ENCODE data around the gene CFAP61. TPM values are rescaled to one million over a fixed set of nuclear protein-coding genes. Genes with fewer than 3 reads are reported as not detected.

Gene CFAP61
- total and polyA plus RNA-seq, 12 donors: 0.53 to 3.6 (median 1.1) TPM; not detected in 3

GRCh38 chr20:20359628-20360027 is 307.3 kb downstream of the CFAP61 start:
- Histone ChIP-seq H3K27me3 (peaks cover 23% of the 10 kb centered on the region), H3K4me1 (replicated peaks in 1 of 2) (peaks cover 0 to 7% of the 10 kb centered on the region in 2 donors), H3K9me3 (replicated peaks in 1 of 3) (no peaks in the 10 kb centered on the region), H3K4me3 (no peak overlapping the region), H3K36me3 (replicated peaks in 1 of 2) (no peaks in the 10 kb centered on the region), H3K27ac (peak overlapping the region in 1 of 5 donors; percentile 23)
- WGBS, 4 donors: 63 to 74% (median 71%) methylated on average over 6 of the region's 6 CpGs
- no peak for TF ChIP-seq POLR2A (IDR thresholded peaks at IDR 0.05)
- TF ChIP-seq, protein P1, sequence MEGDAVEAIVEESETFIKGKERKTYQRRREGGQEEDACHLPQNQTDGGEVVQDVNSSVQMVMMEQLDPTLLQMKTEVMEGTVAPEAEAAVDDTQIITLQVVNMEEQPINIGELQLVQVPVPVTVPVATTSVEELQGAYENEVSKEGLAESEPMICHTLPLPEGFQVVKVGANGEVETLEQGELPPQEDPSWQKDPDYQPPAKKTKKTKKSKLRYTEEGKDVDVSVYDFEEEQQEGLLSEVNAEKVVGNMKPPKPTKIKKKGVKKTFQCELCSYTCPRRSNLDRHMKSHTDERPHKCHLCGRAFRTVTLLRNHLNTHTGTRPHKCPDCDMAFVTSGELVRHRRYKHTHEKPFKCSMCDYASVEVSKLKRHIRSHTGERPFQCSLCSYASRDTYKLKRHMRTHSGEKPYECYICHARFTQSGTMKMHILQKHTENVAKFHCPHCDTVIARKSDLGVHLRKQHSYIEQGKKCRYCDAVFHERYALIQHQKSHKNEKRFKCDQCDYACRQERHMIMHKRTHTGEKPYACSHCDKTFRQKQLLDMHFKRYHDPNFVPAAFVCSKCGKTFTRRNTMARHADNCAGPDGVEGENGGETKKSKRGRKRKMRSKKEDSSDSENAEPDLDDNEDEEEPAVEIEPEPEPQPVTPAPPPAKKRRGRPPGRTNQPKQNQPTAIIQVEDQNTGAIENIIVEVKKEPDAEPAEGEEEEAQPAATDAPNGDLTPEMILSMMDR (IDR thresholded peaks at IDR 0.05): no peak
- no peak for DNase-seq
- intact Hi-C loops (cut with DNase I): loop anchor here (10.0 kb wide), 2 partner anchors 215 to 235 kb away; no protein-coding TSS in a partner anchor

DNA sequence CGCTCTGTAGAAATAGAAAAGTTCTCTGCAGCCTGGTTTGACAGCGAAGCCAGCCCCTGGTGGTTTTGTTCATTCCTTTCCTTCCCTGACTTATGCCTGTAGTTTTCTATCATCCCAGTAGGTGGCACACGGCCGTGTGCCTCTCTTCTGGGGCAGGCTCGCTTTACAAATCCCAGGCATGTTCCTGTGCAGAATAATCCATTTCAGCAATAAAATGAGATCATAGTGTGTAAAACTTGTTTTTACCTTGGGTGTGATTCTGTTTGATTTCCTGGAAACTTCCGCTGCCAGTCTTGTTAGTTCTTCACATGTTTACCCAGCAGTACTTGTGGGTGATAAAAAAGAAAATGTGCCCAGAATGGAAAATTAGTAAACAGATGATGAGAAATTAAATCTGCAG is 308.1 kb downstream of the CFAP61 start:
- Histone ChIP-seq H3K27ac (no peak overlapping the region), H3K36me3 (replicated peaks in 1 of 2) (no peaks in the 10 kb centered on the region), H3K4me1 (replicated peaks in 1 of 2) (peaks cover 0 to 7% of the 10 kb centered on the region in 2 donors), H3K9me3 (replicated peaks in 1 of 3) (no peaks in the 10 kb centered on the region), H3K27me3 (peaks cover 31% of the 10 kb centered on the region), H3K4me3 (no peak overlapping the region)
- intact Hi-C loops (cut with DNase I): loop anchor here (10.0 kb wide), 2 partner anchors 214 to 234 kb away; no protein-coding TSS in a partner anchor
- TF ChIP-seq POLR2A (IDR thresholded peaks at IDR 0.05): no peak
- TF ChIP-seq, protein P1 (IDR thresholded peaks at IDR 0.05): peak; percentile 66 to 86 (median 76)
- DNase-seq: peak; percentile 32 to 78 (median 50)
- 0 to 3% (median 3%) methylated on average over 6 of the region's 6 CpGs for WGBS, 4 donors

GRCh38 chr20:20362774-20363433 is 310.6 kb downstream of the CFAP61 start:
- no peaks in the 10 kb centered on the region for H3K9me3 ChIP-seq (replicated peaks in 1 of 3)
- TF ChIP-seq POLR2A (IDR thresholded peaks at IDR 0.05): no peak
- TF ChIP-seq, protein P1 (IDR thresholded peaks at IDR 0.05): no peak
- H3K4me3 ChIP-seq: no peak overlapping the region
- H3K36me3 ChIP-seq (replicated peaks in 1 of 2): no peaks in the 10 kb centered on the region
- H3K27ac ChIP-seq: peak overlapping the region in 1 of 5 donors; percentile 32
- peaks cover 0 to 14% of the 10 kb centered on the region in 2 donors for H3K4me1 ChIP-seq (replicated peaks in 1 of 2)
- 4 to 6% (median 4%) methylated on average over 17 of the region's 17 CpGs for WGBS, 4 donors
- intact Hi-C loops (cut with DNase I): loop anchor here (2.0 to 10.0 kb wide), 3 partner anchors 204 to 232 kb away; no protein-coding TSS in a partner anchor
- peaks cover 56% of the 10 kb centered on the region for H3K27me3 ChIP-seq
- peak in 1 of 7 donors; percentile 67 for DNase-seq

- H3K27me3 ChIP-seq: peaks cover 59% of the 10 kb centered on the region
- no peak for DNase-seq
- 3 to 10% (median 6%) methylated on average over 11 to 15 of the region's 15 CpGs for WGBS, 4 donors
- intact Hi-C loops (cut with DNase I): loop anchor here (2.0 to 10.0 kb wide), 3 partner anchors 203 to 231 kb away; no protein-coding TSS in a partner anchor
- H3K4me1 ChIP-seq (replicated peaks in 1 of 2): peaks cover 0 to 14% of the 10 kb centered on the region in 2 donors
- TF ChIP-seq, protein P1 (IDR thresholded peaks at IDR 0.05): no peak
- no peak for TF ChIP-seq POLR2A (IDR thresholded peaks at IDR 0.05)
- no peaks in the 10 kb centered on the region for H3K9me3 ChIP-seq (replicated peaks in 1 of 3)
- H3K36me3 ChIP-seq (replicated peaks in 1 of 2): no peaks in the 10 kb centered on the region
- H3K4me3 ChIP-seq: no peak overlapping the region
- peak overlapping the region in 1 of 5 donors; percentile 32 for H3K27ac ChIP-seq
These were observed 311.1 kb downstream of the CFAP61 start for GRCh38 chr20:20363434-20363798.

Data from adrenal gland (tissue), 12 donors.